WTC11 (cell line): ENCODE data around the gene ZSCAN20. TPM values are rescaled to one million over a fixed set of nuclear protein-coding genes. Genes with fewer than 3 reads are reported as not detected.

Experiments
- ATAC-seq: fragments of 200-7000 bp; cut with Tn5 transposase; 2 replicates; pipeline ENCODE4 v1.10.0; 2021; ENCODE audit warnings: mild to moderate bottlenecking, moderate library complexity
- CTCF ChIA-PET: fragments of 300-600 bp; sonication (Branson Sonifier 250); formaldehyde crosslinking; loops from one replicate; lab custom pipeline; 2021; ENCODE audit warnings: antibody characterized with exemption; lab: Charles Lee
- POLR2A ChIA-PET: fragments of 350-600 bp; sonication (Branson Sonifier 250); formaldehyde crosslinking; loops from one replicate; lab custom pipeline; 2021; ENCODE audit warnings: antibody characterized with exemption; lab: Charles Lee
- DNase-seq: peaks from one replicate; pipeline ENCODE4 v3.0.0; 2021; ENCODE audit warnings: low spot score
- H3K27ac Mint-ChIP-seq: 2 replicates; pipeline ENCODE4 v1.8.0; 2021; ENCODE audit warnings: mixed read lengths
- H3K27me3 Mint-ChIP-seq: 2 replicates; pipeline ENCODE4 v1.8.0; 2021; ENCODE audit warnings: low read depth, mild to moderate bottlenecking, moderate library complexity, mixed read lengths
- H3K36me3 Mint-ChIP-seq: 2 replicates; pipeline ENCODE4 v1.8.0; 2021; ENCODE audit warnings: mixed read lengths
- H3K4me1 Mint-ChIP-seq: 2 replicates; pipeline ENCODE4 v1.8.0; 2022; ENCODE audit warnings: mixed read lengths
- H3K4me3 Mint-ChIP-seq: 2 replicates; pipeline ENCODE4 v1.8.0; 2021; ENCODE audit warnings: mild to moderate bottlenecking, moderate library complexity, mixed read lengths
- H3K9me3 Mint-ChIP-seq: 2 replicates; pipeline ENCODE4 v1.8.0; 2021; ENCODE audit warnings: mixed read lengths
- AFF4 ChIP-seq: sonication (generic); formaldehyde crosslinking; IDR thresholded peaks from 2 replicates; pipeline ENCODE4 v1.8.1; 2023; ENCODE audit warnings: mild to moderate bottlenecking, missing genetic modification reagents, borderline replicate concordance
- ATF1 ChIP-seq: sonication (generic); formaldehyde crosslinking; IDR thresholded peaks from 2 replicates; pipeline ENCODE4 v1.8.1; 2023; ENCODE audit warnings: mild to moderate bottlenecking, moderate library complexity, missing genetic modification reagents
- ATF3 ChIP-seq: sonication (generic); formaldehyde crosslinking; conservative IDR thresholded peaks from 2 replicates; pipeline ENCODE4 v1.8.1; 2022; ENCODE audit warnings: mild to moderate bottlenecking, missing genetic modification reagents
- CREM ChIP-seq: sonication (generic); formaldehyde crosslinking; IDR thresholded peaks from 2 replicates; pipeline ENCODE4 v1.8.1; 2022; ENCODE audit warnings: mild to moderate bottlenecking, missing genetic modification reagents, moderate library complexity
- CTCF ChIP-seq: fragments of 200-600 bp; IDR thresholded peaks from 2 replicates; pipeline ENCODE4 v1.8.0; 2022; ENCODE audit warnings: antibody characterized with exemption
- E2F4 ChIP-seq: sonication (generic); formaldehyde crosslinking; IDR thresholded peaks from 2 replicates; pipeline ENCODE4 v1.8.1; 2022; ENCODE audit warnings: low read depth, mild to moderate bottlenecking, moderate library complexity, missing genetic modification reagents, borderline replicate concordance
- ELF4 ChIP-seq: sonication (generic); formaldehyde crosslinking; IDR thresholded peaks from 2 replicates; pipeline ENCODE4 v1.8.1; 2022; ENCODE audit warnings: low read depth, mild to moderate bottlenecking, moderate library complexity, missing genetic modification reagents
- ERG ChIP-seq: fragments of 250-450 bp; sonication (Bioruptor Pico); IDR thresholded peaks from 2 replicates; pipeline ENCODE4 v1.8.0; 2021; ENCODE audit warnings: mild to moderate bottlenecking
- ESRRA ChIP-seq: sonication (generic); formaldehyde crosslinking; IDR thresholded peaks from 2 replicates; pipeline ENCODE4 v1.8.1; 2022; ENCODE audit warnings: mild to moderate bottlenecking, missing genetic modification reagents, borderline replicate concordance
- JAZF1 ChIP-seq: fragments of 250-450 bp; sonication (Bioruptor Pico); IDR thresholded peaks from 2 replicates; pipeline ENCODE4 v1.9.0; 2021; ENCODE audit warnings: moderate library complexity, mild to moderate bottlenecking, inconsistent platforms
- KAT7 ChIP-seq: sonication (generic); formaldehyde crosslinking; IDR thresholded peaks from 2 replicates; pipeline ENCODE4 v1.8.1; 2023; ENCODE audit warnings: missing genetic modification reagents, mild to moderate bottlenecking, borderline replicate concordance
- MLX ChIP-seq: sonication (generic); formaldehyde crosslinking; IDR thresholded peaks from 2 replicates; pipeline ENCODE4 v1.8.1; 2023; ENCODE audit warnings: mild to moderate bottlenecking, missing genetic modification reagents, moderate library complexity
- MXD4 ChIP-seq: fragments of 250-450 bp; sonication (Bioruptor Pico); IDR thresholded peaks from 2 replicates; pipeline ENCODE4 v1.8.0; 2021; ENCODE audit warnings: mild to moderate bottlenecking, moderate library complexity, borderline replicate concordance
- MYBL2 ChIP-seq: sonication (generic); formaldehyde crosslinking; IDR thresholded peaks from 2 replicates; pipeline ENCODE4 v1.8.1; 2023; ENCODE audit warnings: mild to moderate bottlenecking, moderate library complexity, missing genetic modification reagents
- NFYB ChIP-seq: sonication (generic); formaldehyde crosslinking; conservative IDR thresholded peaks from 2 replicates; pipeline ENCODE4 v1.8.0; 2022; ENCODE audit warnings: low read depth, missing genetic modification reagents
- TCF7 ChIP-seq: sonication (generic); formaldehyde crosslinking; IDR thresholded peaks from 2 replicates; pipeline ENCODE4 v1.8.0; 2022; ENCODE audit warnings: mild to moderate bottlenecking, low read depth, missing genetic modification reagents, moderate library complexity
- USF2 ChIP-seq: sonication (generic); formaldehyde crosslinking; IDR thresholded peaks from 2 replicates; pipeline ENCODE4 v1.8.1; 2023; ENCODE audit warnings: mild to moderate bottlenecking, missing genetic modification reagents, moderate library complexity
- ZNF138 ChIP-seq: sonication (generic); formaldehyde crosslinking; conservative IDR thresholded peaks from 2 replicates; pipeline ENCODE4 v1.8.1; 2022; ENCODE audit warnings: mild to moderate bottlenecking, moderate library complexity, missing genetic modification reagents
- ZNF281 ChIP-seq: sonication (generic); formaldehyde crosslinking; IDR thresholded peaks from 2 replicates; pipeline ENCODE4 v1.8.0; 2023; ENCODE audit warnings: mild to moderate bottlenecking, missing genetic modification reagents
- ZNF512 ChIP-seq: sonication (generic); formaldehyde crosslinking; IDR thresholded peaks from 2 replicates; pipeline ENCODE4 v1.8.1; 2022; ENCODE audit warnings: missing genetic modification reagents, borderline replicate concordance
- total RNA-seq: library from RNA; stranded (reverse); gene quantifications from 3 replicates; pipeline ENCODE4 v1.2.3, GENCODE V29; 2021

ZSCAN20 gene
- total RNA-seq, 1 experiment from 2014 or later: 3.7 TPM

- TF ChIP-seq TCF7 (CRISPR knock-in tag) (no peak), ZNF281 (CRISPR knock-in tag) (no peak), KAT7 (CRISPR knock-in tag) (no peak), MXD4 (CRISPR knock-in tag) (no peak), CTCF (no peak), ZNF138 (CRISPR knock-in tag) (no peak), ATF3 (CRISPR knock-in tag) (no peak), ATF1 (CRISPR knock-in tag) (no peak), MLX (CRISPR knock-in tag) (no peak)
- no peak overlapping the region for H3K27ac Mint-ChIP-seq
- H3K4me3 Mint-ChIP-seq: no peak overlapping the region
- ChIA-PET CTCF (no interaction called here), POLR2A (no interaction called here)
- H3K9me3 Mint-ChIP-seq: peaks cover 10% of the 10 kb centered on the region
- ATAC-seq (no peak), DNase-seq (no peak)
- no peaks in the 10 kb centered on the region for H3K27me3 Mint-ChIP-seq
- H3K4me1 Mint-ChIP-seq: no peaks in the 10 kb centered on the region
- peaks cover 7% of the 10 kb centered on the region for H3K36me3 Mint-ChIP-seq
Measured at GRCh38 chr1:33529957-33530356, 57.5 kb downstream of the ZSCAN20 start.

GRCh38 chr1:33532250-33532649 lies 59.8 kb downstream of the ZSCAN20 start:
- Mint-ChIP-seq H3K27me3 (no peaks in the 10 kb centered on the region), H3K27ac (no peak overlapping the region), H3K9me3 (peaks cover 11% of the 10 kb centered on the region), H3K4me3 (no peak overlapping the region), H3K36me3 (peaks cover 7% of the 10 kb centered on the region), H3K4me1 (no peaks in the 10 kb centered on the region)
- ChIA-PET POLR2A (no interaction called here), CTCF (no interaction called here)
- DNase-seq (no peak), ATAC-seq (no peak)
- TF ChIP-seq ESRRA (CRISPR knock-in tag) (no peak), CREM (CRISPR knock-in tag) (no peak), ZNF512 (CRISPR knock-in tag) (no peak), ERG (CRISPR knock-in tag) (no peak), USF2 (CRISPR knock-in tag) (no peak), NFYB (no peak), JAZF1 (no peak), E2F4 (CRISPR knock-in tag) (no peak), ELF4 (CRISPR knock-in tag) (no peak), AFF4 (no peak), MYBL2 (CRISPR knock-in tag) (no peak)
